HepG2 (cell line): ENCODE measurements around the gene SURF2. TPM values are rescaled to one million over a fixed set of nuclear protein-coding genes. Genes with fewer than 3 reads are reported as not detected.

Experiments used
- GMEB1 ChIP-seq: sonication (generic); formaldehyde crosslinking; IDR thresholded peaks from 2 replicates; pipeline ENCODE4 v1.5.1; 2020; ENCODE audit warnings: missing genetic modification reagents, mild to moderate bottlenecking, borderline replicate concordance
- HMG20A ChIP-seq: IDR thresholded peaks from 2 replicates; pipeline ENCODE4 v1.6.1; 2016; ENCODE audit warnings: borderline replicate concordance
- HMGXB3 ChIP-seq: sonication (generic); formaldehyde crosslinking; IDR thresholded peaks from 2 replicates; pipeline ENCODE4 v1.4.0; 2020; ENCODE audit warnings: missing genetic modification reagents, borderline replicate concordance
- HNRNPK ChIP-seq: fragments of 200-400 bp; formaldehyde crosslinking; IDR thresholded peaks from 2 replicates; pipeline ENCODE4 v1.6.1; 2018; ENCODE audit warnings: low read length, low read depth, moderate library complexity, mild to moderate bottlenecking; ENCODE audit not compliant: poor library complexity, severe bottlenecking
- KAT2B ChIP-seq: fragments of 150-350 bp; IDR thresholded peaks from 2 replicates; pipeline ENCODE4 v1.6.1; 2014; ENCODE audit warnings: low read depth, low read length, borderline replicate concordance
- KAT7 ChIP-seq: IDR thresholded peaks from 2 replicates; pipeline ENCODE4 v1.6.1; 2018; ENCODE audit warnings: borderline replicate concordance, missing compliant biosample characterization
- PATZ1 ChIP-seq: sonication (generic); formaldehyde crosslinking; IDR thresholded peaks from 2 replicates; pipeline ENCODE4 v1.4.0; 2020; ENCODE audit warnings: missing genetic modification reagents
- REXO4 ChIP-seq: sonication (generic); formaldehyde crosslinking; IDR thresholded peaks from 2 replicates; pipeline ENCODE4 v1.8.0; 2022; ENCODE audit warnings: missing genetic modification reagents, mild to moderate bottlenecking, borderline replicate concordance
- RFXANK ChIP-seq: IDR thresholded peaks from 2 replicates; pipeline ENCODE4 v1.6.1; 2016
- ZBTB42 ChIP-seq: sonication (generic); formaldehyde crosslinking; IDR thresholded peaks from 2 replicates; pipeline ENCODE4 v1.5.0; 2020; ENCODE audit warnings: mild to moderate bottlenecking, missing genetic modification reagents
- ZBTB43 ChIP-seq: sonication (generic); formaldehyde crosslinking; conservative IDR thresholded peaks from 2 replicates; pipeline ENCODE4 v1.4.0; 2020; ENCODE audit warnings: missing genetic modification reagents
- ZNF672 ChIP-seq: sonication (generic); formaldehyde crosslinking; IDR thresholded peaks from 2 replicates; pipeline ENCODE4 v1.8.1; 2022; ENCODE audit warnings: missing genetic modification reagents
- polyA plus RNA-seq, 8 experiments: library from polyadenylated mRNA; depleted of rRNA in 3 of 8; stranded (reverse) in 7 of 8; unstranded in 1 of 8; fragments of >200 nt; fragmentation: Illumina TruSeq in 4 of 8; extraction: Trizol in 4 of 8; gene quantifications; 2 replicates each; pipeline versions ENCODE4 v1.2.1 to v1.2.3, GENCODE V29; 2011 to 2016; ENCODE audit warnings: low read depth in 4 of 8, missing spikeins in 1 of 8, mixed read lengths in 1 of 8; ENCODE audit not compliant: insufficient read depth in 1 of 8
- total RNA-seq, 5 experiments: library from RNA; depleted of rRNA; stranded (reverse); fragments of >200 nt; fragmentation: Illumina TruSeq; extraction: Trizol; gene quantifications; 2 replicates each; pipeline ENCODE4 v1.2.3, GENCODE V29; 2016; ENCODE audit warnings: low read depth in 1 of 5
- TF ChIP-seq, protein P1 (sequence below): sonication (generic); formaldehyde crosslinking; IDR thresholded peaks from 2 replicates; pipeline ENCODE4 v1.5.1; 2020; ENCODE audit warnings: mild to moderate bottlenecking, missing genetic modification reagents, moderate library complexity

The SURF2 gene
- total and polyA plus RNA-seq, 2 of the 13 experiments (the other 11 are each of a cell fraction or from before 2014, with no cell fraction given) = 6.3 to 13.6 TPM

DNA sequence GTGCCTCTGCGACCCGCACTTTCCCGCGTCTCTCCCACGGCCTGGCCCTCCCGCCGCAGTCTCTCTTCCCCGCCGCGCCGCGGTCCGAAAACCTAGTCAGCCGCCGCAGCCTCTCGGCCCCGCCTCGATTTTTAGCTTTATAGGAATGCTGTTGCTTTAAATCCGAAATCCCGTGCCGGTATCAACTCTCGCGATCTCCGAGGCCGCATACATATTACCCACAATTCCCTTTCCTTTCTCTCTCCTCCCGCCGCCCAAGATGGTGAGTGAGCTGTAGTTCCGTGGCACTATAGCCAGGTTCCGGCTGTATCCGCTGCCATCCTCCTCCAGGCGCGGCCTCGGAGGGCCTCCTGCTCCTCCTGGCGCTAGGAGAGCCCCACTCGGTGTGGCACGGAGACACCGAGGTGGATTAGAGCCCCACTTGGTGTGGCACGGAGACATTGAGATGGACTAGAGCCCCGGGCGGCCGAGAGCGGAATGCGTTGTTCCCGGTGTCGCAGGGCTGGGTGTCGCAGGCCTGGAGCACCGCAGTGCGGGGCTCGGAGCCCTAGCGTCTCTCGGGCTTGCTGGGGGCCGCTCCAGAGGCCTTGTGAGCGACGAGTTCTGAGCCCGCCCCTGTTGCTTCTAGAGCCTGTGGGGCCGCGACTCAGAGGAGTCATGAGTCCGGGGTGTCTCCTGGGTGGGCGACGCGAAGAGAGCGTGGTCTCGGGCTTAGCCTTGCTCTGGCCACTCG, 8.2 kb upstream of the SURF2 start, which contains the start of the genes MED22 and RPL7A (continued):
- TF ChIP-seq ZBTB43 (CRISPR knock-in tag) (no peak), ZBTB42 (0 out of 2 replicates have a peak, but pooled peaks have one; percentile 4), HMG20A (0 out of 2 replicates have a peak, but pooled peaks have one; percentile 25), KAT7 (CRISPR knock-in tag) (peak; percentile 66), KAT2B (no peak), GMEB1 (CRISPR knock-in tag) (peak; percentile 64; the same call in 1 of the 2 replicates), RFXANK (CRISPR knock-in tag) (no peak), HNRNPK (peak; percentile 72), ZNF672 (CRISPR knock-in tag) (no peak), REXO4 (CRISPR knock-in tag) (no peak), PATZ1 (CRISPR knock-in tag) (no peak; the same call in none of the 2 replicates), HMGXB3 (peak; percentile 69; the same call in 1 of the 2 replicates)
- TF ChIP-seq, protein P1, sequence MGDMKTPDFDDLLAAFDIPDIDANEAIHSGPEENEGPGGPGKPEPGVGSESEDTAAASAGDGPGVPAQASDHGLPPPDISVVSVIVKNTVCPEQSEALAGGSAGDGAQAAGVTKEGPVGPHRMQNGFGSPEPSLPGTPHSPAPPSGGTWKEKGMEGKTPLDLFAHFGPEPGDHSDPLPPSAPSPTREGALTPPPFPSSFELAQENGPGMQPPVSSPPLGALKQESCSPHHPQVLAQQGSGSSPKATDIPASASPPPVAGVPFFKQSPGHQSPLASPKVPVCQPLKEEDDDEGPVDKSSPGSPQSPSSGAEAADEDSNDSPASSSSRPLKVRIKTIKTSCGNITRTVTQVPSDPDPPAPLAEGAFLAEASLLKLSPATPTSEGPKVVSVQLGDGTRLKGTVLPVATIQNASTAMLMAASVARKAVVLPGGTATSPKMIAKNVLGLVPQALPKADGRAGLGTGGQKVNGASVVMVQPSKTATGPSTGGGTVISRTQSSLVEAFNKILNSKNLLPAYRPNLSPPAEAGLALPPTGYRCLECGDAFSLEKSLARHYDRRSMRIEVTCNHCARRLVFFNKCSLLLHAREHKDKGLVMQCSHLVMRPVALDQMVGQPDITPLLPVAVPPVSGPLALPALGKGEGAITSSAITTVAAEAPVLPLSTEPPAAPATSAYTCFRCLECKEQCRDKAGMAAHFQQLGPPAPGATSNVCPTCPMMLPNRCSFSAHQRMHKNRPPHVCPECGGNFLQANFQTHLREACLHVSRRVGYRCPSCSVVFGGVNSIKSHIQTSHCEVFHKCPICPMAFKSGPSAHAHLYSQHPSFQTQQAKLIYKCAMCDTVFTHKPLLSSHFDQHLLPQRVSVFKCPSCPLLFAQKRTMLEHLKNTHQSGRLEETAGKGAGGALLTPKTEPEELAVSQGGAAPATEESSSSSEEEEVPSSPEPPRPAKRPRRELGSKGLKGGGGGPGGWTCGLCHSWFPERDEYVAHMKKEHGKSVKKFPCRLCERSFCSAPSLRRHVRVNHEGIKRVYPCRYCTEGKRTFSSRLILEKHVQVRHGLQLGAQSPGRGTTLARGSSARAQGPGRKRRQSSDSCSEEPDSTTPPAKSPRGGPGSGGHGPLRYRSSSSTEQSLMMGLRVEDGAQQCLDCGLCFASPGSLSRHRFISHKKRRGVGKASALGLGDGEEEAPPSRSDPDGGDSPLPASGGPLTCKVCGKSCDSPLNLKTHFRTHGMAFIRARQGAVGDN (CRISPR knock-in tag) = peak; percentile 83
